NCI-H2171 (cell line): ENCODE results near the gene TOP2B.

ENCODE experiments used
- DNase-seq: peaks from one replicate; lab custom pipeline; 2025; lab: John Stamatoyannopoulos, UW

The TOP2B gene

GRCh38 chr3:25664812-25665314, at the start of gene TOP2B:
Gene TOP2B, minus strand, starts transcription at chr3:25664907. Its CDS starts 610 bp downstream, at chr3:25664297.
- DNase-seq = peak; percentile 79

- no peak for DNase-seq
These were observed 48.8 kb upstream of the TOP2B start for GRCh38 chr3:25713341-25713985.

GRCh38 chr3:25711090-25711489, 46.4 kb upstream of the TOP2B start:
- DNase-seq = no peak

- no peak for DNase-seq
These were observed 43.3 kb upstream of the TOP2B start for GRCh38 chr3:25708036-25708435.

- no peak for DNase-seq
These were observed 42.7 kb upstream of the TOP2B start for GRCh38 chr3:25707268-25707926.

GRCh38 chr3:25706213-25706612, 41.5 kb upstream of the TOP2B start:
- DNase-seq = no peak

GRCh38 chr3:25697553-25697952, 32.8 kb upstream of the TOP2B start:
- DNase-seq = no peak

GRCh38 chr3:25695731-25696420, 31.2 kb upstream of the TOP2B start:
- DNase-seq = no peak

GRCh38 chr3:25693238-25693637, 28.5 kb upstream of the TOP2B start:
- DNase-seq = no peak

GRCh38 chr3:25692341-25692740, 27.6 kb upstream of the TOP2B start:
- DNase-seq = no peak

- no peak for DNase-seq
These were observed 26.2 kb upstream of the TOP2B start for GRCh38 chr3:25690768-25691533.

GRCh38 chr3:25689226-25689625, 24.5 kb upstream of the TOP2B start:
- DNase-seq = no peak

- no peak for DNase-seq
These were observed 23.0 kb upstream of the TOP2B start for GRCh38 chr3:25687742-25688141.

- no peak for DNase-seq
These were observed 22.1 kb upstream of the TOP2B start for GRCh38 chr3:25686766-25687165.

GRCh38 chr3:25683882-25684281, 19.2 kb upstream of the TOP2B start:
- no peak for DNase-seq

- DNase-seq = no peak
These were observed 18.7 kb upstream of the TOP2B start for GRCh38 chr3:25683410-25683809.

- no peak for DNase-seq
These were observed 15.1 kb upstream of the TOP2B start for GRCh38 chr3:25679642-25680302.

- DNase-seq = no peak
These were observed 14.5 kb upstream of the TOP2B start for GRCh38 chr3:25679166-25679565.

GRCh38 chr3:25678581-25678980, 13.9 kb upstream of the TOP2B start:
- DNase-seq = no peak

GRCh38 chr3:25677121-25677520, 12.4 kb upstream of the TOP2B start:
- no peak for DNase-seq

- DNase-seq = no peak
These were observed 10.0 kb upstream of the TOP2B start for GRCh38 chr3:25674670-25675069.
